ENCODE results near the gene TPRN.

DNA sequence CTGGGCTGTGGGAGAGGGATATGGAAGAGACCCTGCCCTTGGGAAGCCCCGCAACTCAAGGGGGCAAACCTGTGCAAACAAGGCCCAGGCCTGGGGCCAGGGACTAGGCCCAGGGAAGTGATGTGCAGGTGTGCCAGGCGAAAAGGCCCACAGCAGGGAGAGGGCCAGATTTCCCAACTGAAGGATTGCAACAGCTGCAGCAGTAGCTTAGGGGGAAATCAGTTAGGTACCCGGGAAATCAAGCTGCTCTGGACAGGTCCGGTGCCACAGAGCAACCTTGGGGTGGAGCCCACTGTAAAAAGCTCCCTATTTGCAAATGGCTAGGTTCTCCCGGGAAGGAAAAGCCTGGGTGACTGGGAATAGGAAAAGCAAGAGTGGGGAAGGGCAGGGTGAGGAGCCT is 51.2 kb downstream of the TPRN start:
- TF ChIP-seq, protein P1, sequence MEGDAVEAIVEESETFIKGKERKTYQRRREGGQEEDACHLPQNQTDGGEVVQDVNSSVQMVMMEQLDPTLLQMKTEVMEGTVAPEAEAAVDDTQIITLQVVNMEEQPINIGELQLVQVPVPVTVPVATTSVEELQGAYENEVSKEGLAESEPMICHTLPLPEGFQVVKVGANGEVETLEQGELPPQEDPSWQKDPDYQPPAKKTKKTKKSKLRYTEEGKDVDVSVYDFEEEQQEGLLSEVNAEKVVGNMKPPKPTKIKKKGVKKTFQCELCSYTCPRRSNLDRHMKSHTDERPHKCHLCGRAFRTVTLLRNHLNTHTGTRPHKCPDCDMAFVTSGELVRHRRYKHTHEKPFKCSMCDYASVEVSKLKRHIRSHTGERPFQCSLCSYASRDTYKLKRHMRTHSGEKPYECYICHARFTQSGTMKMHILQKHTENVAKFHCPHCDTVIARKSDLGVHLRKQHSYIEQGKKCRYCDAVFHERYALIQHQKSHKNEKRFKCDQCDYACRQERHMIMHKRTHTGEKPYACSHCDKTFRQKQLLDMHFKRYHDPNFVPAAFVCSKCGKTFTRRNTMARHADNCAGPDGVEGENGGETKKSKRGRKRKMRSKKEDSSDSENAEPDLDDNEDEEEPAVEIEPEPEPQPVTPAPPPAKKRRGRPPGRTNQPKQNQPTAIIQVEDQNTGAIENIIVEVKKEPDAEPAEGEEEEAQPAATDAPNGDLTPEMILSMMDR (conservative IDR thresholded peaks at IDR 0.05; ENCODE audit: low read depth, low read length) = no peak
- TF ChIP-seq EZH2 (IDR thresholded peaks at IDR 0.05; ENCODE audit: borderline replicate concordance, low read depth, low read length, poor library complexity, severe bottlenecking) = no peak
